Measurements from ENCODE around the gene RAD51B. TPM values are rescaled to one million over a fixed set of nuclear protein-coding genes. Genes with fewer than 3 reads are reported as not detected.

Gene RAD51B
- total and polyA plus RNA-seq, 9 of the 15 experiments (the other 6 are each of a cell fraction or from before 2014, with no cell fraction given) = 8.5 to 17.3 (median 11.3) TPM

GRCh38 chr14:68420350-68420749 is 600.8 kb downstream of the RAD51B start:
- DNase-seq (ENCODE audit: extremely low read depth in 1 of 4, low spot score in 3 of 4) (peak in 1 of 4 experiments; percentile 17), ATAC-seq (no peak), FAIRE-seq (no peak)
- intact Hi-C loops (cut with micrococcal nuclease) = no loop called here
- POLR2A ChIA-PET = interaction anchor here (0.6 kb wide), 1 partner anchor 907 kb away, joined by 4 read pairs; no protein-coding TSS in a partner anchor
- Histone ChIP-seq H3K9ac (ENCODE audit: insufficient read depth in 1 of 2, low read depth in 2 of 2, low read length in 2 of 2) (no peak overlapping the region), H2AFZ (ENCODE audit: low read depth, low read length) (no peak overlapping the region), H3K9me1 (ENCODE audit: control insufficient read depth, insufficient read depth, low read length) (no peaks in the 10 kb centered on the region), H4K20me1 (replicated peaks; ENCODE audit: control insufficient read depth, insufficient read depth, low read length) (no peaks in the 10 kb centered on the region), H3K27me3 (ENCODE audit: control insufficient read depth in 2 of 2, insufficient read depth in 2 of 2, low read length in 2 of 2) (no peaks in the 10 kb centered on the region), H3K4me2 (ENCODE audit: insufficient read depth, low read length) (no peak overlapping the region), H3K4me3 (no peak overlapping the region), H3K27ac (ENCODE audit: extremely low read depth, low read depth, low read length) (no peak overlapping the region), H3K4me1 (replicated peaks in 1 of 2; ENCODE audit: control insufficient read depth in 2 of 2, insufficient read depth in 2 of 2, low read length in 2 of 2) (peaks cover 0 to 3% of the 10 kb centered on the region in 2 experiments; a peak in 2 of 5 replicates), H3K9me3 (replicated peaks; ENCODE audit: control insufficient read depth, insufficient read depth, low read depth, low read length) (no peaks in the 10 kb centered on the region), H3K36me3 (ENCODE audit: control insufficient read depth, insufficient read depth, low read length) (no peaks in the 10 kb centered on the region), H3K79me2 (ENCODE audit: control insufficient read depth, insufficient read depth, low read length) (no peaks in the 10 kb centered on the region)
- in situ Hi-C loops (cut with MboI) = no loop called here
- BruUV-seq (replicated peaks) = no TSS peak
- CTCF ChIA-PET (ENCODE audit: low intra/inter-chr PET ratio) = no interaction called here
- TF ChIP-seq MCM3 (IDR thresholded peaks at IDR 0.05) (no peak), LCOR (CRISPR knock-in tag; IDR thresholded peaks at IDR 0.05) (no peak), ZHX1 (conservative IDR thresholded peaks at IDR 0.05; ENCODE audit: low read length) (no peak), PBX2 (CRISPR knock-in tag; IDR thresholded peaks at IDR 0.05; ENCODE audit: low read depth) (no peak), PBX2 (tag; conservative IDR thresholded peaks at IDR 0.05; ENCODE audit: low read depth) (peak; percentile 74), STAT5A (IDR thresholded peaks at IDR 0.05; ENCODE audit: borderline replicate concordance, low read length) (peak; percentile 44; the same call in 1 of the 2 replicates), MEIS2 (IDR thresholded peaks at IDR 0.05; ENCODE audit: partially characterized antibody) (peak; percentile 79), IRF2 (CRISPR knock-in tag; IDR thresholded peaks at IDR 0.05) (no peak), CCNT2 (IDR thresholded peaks at IDR 0.05; ENCODE audit: borderline replicate concordance, extremely low read depth, insufficient read length, low read depth, low read length) (no peak), PKNOX1 (IDR thresholded peaks at IDR 0.05) (peak; percentile 60; the same call in 1 of the 2 replicates), SRF (CRISPR knock-in tag; IDR thresholded peaks at IDR 0.05) (peak; percentile 66 to 90; a peak in 3 of 4 replicates), SNIP1 (IDR thresholded peaks at IDR 0.05; ENCODE audit: low read depth) (no peak), FOXJ2 (tag; IDR thresholded peaks at IDR 0.05) (no peak), ZNF134 (CRISPR knock-in tag; conservative IDR thresholded peaks at IDR 0.05) (no peak)
- WGBS (ENCODE audit: insufficient coverage, low coverage, missing lambda C conversion rate) = 16% methylated on average over 5 of the region's 5 CpGs

All from K562 (cell line).